H1 (cell line): Measurements from ENCODE around the gene KCNC2. TPM values are rescaled to one million over a fixed set of nuclear protein-coding genes. Genes with fewer than 3 reads are reported as not detected.

ENCODE experiments used
- CTCF ChIA-PET: fragments of 300-600 bp; sonication (Branson Sonifier 250); formaldehyde crosslinking; loops from one replicate; lab custom pipeline; 2021; ENCODE audit not compliant: partially characterized antibody; lab: Charles Lee
- POLR2A ChIA-PET: fragments of 300-600 bp; sonication (Branson Sonifier 250); formaldehyde crosslinking; loops from one replicate; lab custom pipeline; 2021; ENCODE audit warnings: inconsistent platforms; ENCODE audit not compliant: partially characterized antibody; lab: Charles Lee
- DNase-seq, 2 experiments: peaks; one replicate each; pipeline versions ENCODE4 v3.0.0 to v3.0.0-alpha.2; 2010 to 2022; ENCODE audit warnings: low spot score in 2 of 2, low read depth in 1 of 2, mixed read lengths in 1 of 2
- FAIRE-seq: peaks from 2 replicates; lab custom pipeline; 2011; peaks lifted over from hg19 to GRCh38; lab: Jason Lieb, UNC
- H2AFZ ChIP-seq: 2 replicates; pipeline ENCODE4 v1.8.1; 2012; ENCODE audit warnings: low read length, inconsistent platforms
- H2AK5ac ChIP-seq: 2 replicates; pipeline ENCODE4 v1.6.1; 2013; ENCODE audit warnings: low read depth, low read length
- H2BK120ac ChIP-seq: replicated peaks from 2 replicates; pipeline ENCODE3; 2013; ENCODE audit warnings: low read depth, low read length, inconsistent platforms
- H2BK12ac ChIP-seq: 2 replicates; pipeline ENCODE4 v1.6.1; 2013; ENCODE audit warnings: low read depth, low read length
- H2BK15ac ChIP-seq: 2 replicates; pipeline ENCODE4 v1.6.1; 2013; ENCODE audit warnings: low read length
- H2BK20ac ChIP-seq: 2 replicates; pipeline ENCODE4 v1.6.1; 2013; ENCODE audit warnings: low read length
- H2BK5ac ChIP-seq: 2 replicates; pipeline ENCODE4 v1.6.1; 2013; ENCODE audit warnings: low read depth, low read length
- H3K14ac ChIP-seq: 2 replicates; pipeline ENCODE4 v1.6.1; 2013; ENCODE audit warnings: inconsistent platforms; ENCODE audit not compliant: insufficient read length
- H3K18ac ChIP-seq: 2 replicates; pipeline ENCODE4 v1.6.1; 2013; ENCODE audit warnings: low read length; ENCODE audit errors: extremely low read depth
- H3K23ac ChIP-seq: 2 replicates; pipeline ENCODE4 v1.6.1; 2013; ENCODE audit warnings: inconsistent platforms; ENCODE audit not compliant: insufficient read length
- H3K23me2 ChIP-seq: 2 replicates; pipeline ENCODE4 v1.6.1; 2013; ENCODE audit warnings: low read depth, low read length
- H3K27ac ChIP-seq: 2 replicates; pipeline ENCODE4 v1.6.1; 2011; ENCODE audit warnings: low read depth, low read length, inconsistent platforms
- H3K27me3 ChIP-seq, 4 experiments: replicated peaks in 1 of 4; 1 replicate in 1 of 4; 2 replicates in 3 of 4; pipeline versions ENCODE4 v1.6.1 to v1.8.1; 2011 to 2013; ENCODE audit warnings: low read length in 3 of 4, mild to moderate bottlenecking in 3 of 4, inconsistent platforms in 2 of 4, mixed read lengths in 2 of 4, moderate library complexity in 1 of 4; ENCODE audit not compliant: control insufficient read depth in 3 of 4, insufficient read depth in 3 of 4; ENCODE audit errors: extremely low read depth in 1 of 4
- H3K36me3 ChIP-seq, 4 experiments: 2 replicates each; pipeline versions ENCODE4 v1.6.1 to v1.8.1; 2011 to 2013; ENCODE audit warnings: mild to moderate bottlenecking in 4 of 4, low read length in 3 of 4, moderate library complexity in 2 of 4, control low read depth in 1 of 4, inconsistent platforms in 1 of 4; ENCODE audit not compliant: insufficient read depth in 4 of 4, control insufficient read depth in 2 of 4
- H3K4ac ChIP-seq: replicated peaks from 2 replicates; pipeline ENCODE3; 2013; ENCODE audit warnings: low read length, low read depth, mixed read lengths, inconsistent platforms; ENCODE audit not compliant: insufficient read length
- H3K4me1 ChIP-seq, 4 experiments: replicated peaks in 1 of 4; 1 replicate in 1 of 4; 2 replicates in 3 of 4; pipeline versions ENCODE4 v1.6.1 to v1.8.1; 2011 to 2013; ENCODE audit warnings: low read length in 3 of 4, inconsistent platforms in 2 of 4, mixed read lengths in 1 of 4; ENCODE audit not compliant: insufficient read depth in 4 of 4, control insufficient read depth in 3 of 4
- H3K4me2 ChIP-seq, 2 experiments: 2 replicates each; pipeline versions ENCODE4 v1.6.1 to v1.8.1; 2011 to 2013; ENCODE audit warnings: low read depth in 2 of 2, low read length in 2 of 2, control low read depth in 1 of 2, inconsistent platforms in 1 of 2, mild to moderate bottlenecking in 1 of 2; ENCODE audit not compliant: insufficient read depth in 1 of 2
- H3K4me3 ChIP-seq, 4 experiments: fragments of 200-600, 300-600 bp in 1 of 4; sonication (generic), shearing (Covaris generic), sonication (Bioruptor Twin) in 1 of 4; 2 replicates each; pipeline versions ENCODE4 v1.5.1 to v1.8.1; 2011 to 2016; ENCODE audit warnings: low read length in 4 of 4, low read depth in 3 of 4, control low read depth in 2 of 4, inconsistent platforms in 2 of 4, mild to moderate bottlenecking in 2 of 4, mixed read lengths in 1 of 4, moderate library complexity in 1 of 4; ENCODE audit not compliant: insufficient read depth in 2 of 4; ENCODE audit errors: extremely low read depth in 1 of 4
- H3K56ac ChIP-seq: replicated peaks from 2 replicates; pipeline ENCODE3; 2013; ENCODE audit warnings: low read depth, mild to moderate bottlenecking, mixed read lengths, low read length, inconsistent platforms; ENCODE audit not compliant: insufficient read length
- H3K79me1 ChIP-seq: 2 replicates; pipeline ENCODE4 v1.6.1; 2013; ENCODE audit warnings: low read depth, low read length, control low read depth
- H3K79me2 ChIP-seq, 2 experiments: 2 replicates each; pipeline versions ENCODE4 v1.6.1 to v1.8.1; 2012 to 2013; ENCODE audit warnings: low read length in 2 of 2, mild to moderate bottlenecking in 2 of 2, inconsistent platforms in 1 of 2; ENCODE audit not compliant: insufficient read depth in 2 of 2, control insufficient read depth in 1 of 2
- H3K9ac ChIP-seq, 4 experiments: replicated peaks in 1 of 4; 1 replicate in 1 of 4; 2 replicates in 3 of 4; pipeline versions ENCODE4 v1.6.1 to v1.8.1; 2011 to 2013; ENCODE audit warnings: low read depth in 3 of 4, low read length in 3 of 4, control low read depth in 2 of 4, mild to moderate bottlenecking in 2 of 4, moderate library complexity in 2 of 4, inconsistent platforms in 1 of 4; ENCODE audit errors: extremely low read depth in 1 of 4
- H3K9me3 ChIP-seq, 2 experiments: 2 replicates each; pipeline versions ENCODE4 v1.6.1 to v1.8.1; 2012 to 2013; ENCODE audit warnings: mild to moderate bottlenecking in 2 of 2, moderate library complexity in 2 of 2, control low read depth in 1 of 2, inconsistent platforms in 1 of 2, low read depth in 1 of 2, low read length in 1 of 2, mixed read lengths in 1 of 2; ENCODE audit not compliant: insufficient read depth in 2 of 2
- H4K20me1 ChIP-seq, 2 experiments: replicated peaks in 1 of 2; 2 replicates each; pipeline versions ENCODE3 to v1.8.1; 2011 to 2013; ENCODE audit warnings: inconsistent platforms in 2 of 2, low read length in 2 of 2, mild to moderate bottlenecking in 1 of 2; ENCODE audit not compliant: insufficient read depth in 2 of 2, control insufficient read depth in 1 of 2
- H4K5ac ChIP-seq: 2 replicates; pipeline ENCODE4 v1.6.1; 2013; ENCODE audit warnings: low read length, low read depth, mixed read lengths, inconsistent platforms; ENCODE audit not compliant: insufficient read length
- H4K8ac ChIP-seq: 2 replicates; pipeline ENCODE4 v1.8.0; 2013; ENCODE audit warnings: mild to moderate bottlenecking, moderate library complexity, low read length, inconsistent platforms; ENCODE audit not compliant: insufficient read depth; ENCODE audit errors: extremely low read depth
- H4K91ac ChIP-seq: replicated peaks from 2 replicates; pipeline ENCODE3; 2013; ENCODE audit warnings: low read length, mixed read lengths, inconsistent platforms; ENCODE audit not compliant: insufficient read length
- CBX8 ChIP-seq: fragments of 300-800, 300-1000 bp; sonication (generic); IDR thresholded peaks from 2 replicates; pipeline ENCODE4 v1.7.1; 2016; ENCODE audit warnings: low read depth, low read length, borderline replicate concordance
- CEBPB ChIP-seq: IDR thresholded peaks from 2 replicates; pipeline ENCODE4 v1.6.1; 2012; ENCODE audit warnings: low read depth, low read length
- CTBP2 ChIP-seq: IDR thresholded peaks from 2 replicates; pipeline ENCODE4 v1.7.0; 2011; ENCODE audit warnings: borderline replicate concordance, mild to moderate bottlenecking, moderate library complexity, mixed read lengths, low read length; ENCODE audit not compliant: insufficient read depth, insufficient read length
- CTCF ChIP-seq, 3 experiments: IDR thresholded peaks; 1 replicate in 2 of 3; 2 replicates in 1 of 3; pipeline versions ENCODE4 v1.5.1 to v1.6.1; 2011; ENCODE audit warnings: low read length in 3 of 3, mild to moderate bottlenecking in 3 of 3, inconsistent platforms in 2 of 3, low read depth in 1 of 3, moderate library complexity in 1 of 3; ENCODE audit not compliant: insufficient read depth in 1 of 3; ENCODE audit errors: control extremely low read depth in 1 of 3
- FOSL1 ChIP-seq: IDR thresholded peaks from 2 replicates; pipeline ENCODE4 v1.6.1; 2011; ENCODE audit warnings: mild to moderate bottlenecking, low read depth, low read length, moderate library complexity; ENCODE audit not compliant: insufficient read depth
- KDM4A ChIP-seq: IDR thresholded peaks from one replicate; pipeline ENCODE4 v1.7.1; 2012; ENCODE audit warnings: low read depth, mild to moderate bottlenecking, moderate library complexity, low read length, inconsistent platforms; ENCODE audit not compliant: severe bottlenecking
- NRF1 ChIP-seq: IDR thresholded peaks from 2 replicates; pipeline ENCODE4 v1.6.1; 2011; ENCODE audit warnings: mild to moderate bottlenecking, low read depth, low read length, improper control_type of control experiment
- PHF8 ChIP-seq: fragments of 200-600 bp; sonication (generic); conservative IDR thresholded peaks from 2 replicates; pipeline ENCODE4 v1.7.1; 2012; ENCODE audit warnings: low read depth, mild to moderate bottlenecking, inconsistent platforms, low read length, moderate library complexity
- POU5F1 ChIP-seq: IDR thresholded peaks from 2 replicates; pipeline ENCODE4 v1.6.1; 2011; ENCODE audit warnings: low read depth, mild to moderate bottlenecking, low read length, moderate library complexity
- SIX5 ChIP-seq: IDR thresholded peaks from 2 replicates; pipeline ENCODE4 v1.6.1; 2011; ENCODE audit warnings: mild to moderate bottlenecking, low read depth, low read length
- SP4 ChIP-seq: IDR thresholded peaks from 2 replicates; pipeline ENCODE4 v1.6.1; 2012; ENCODE audit warnings: low read length, inconsistent platforms
- SRF ChIP-seq: IDR thresholded peaks from 2 replicates; pipeline ENCODE4 v1.6.1; 2011; ENCODE audit warnings: mild to moderate bottlenecking, low read depth, low read length, moderate library complexity
- TAF7 ChIP-seq: optimal IDR thresholded peaks from 2 replicates; pipeline ENCODE3; 2011; ENCODE audit warnings: low read depth, mild to moderate bottlenecking, inconsistent platforms, low read length, moderate library complexity, borderline replicate concordance
- polyA plus RNA-seq, 7 experiments: library from polyadenylated mRNA; depleted of rRNA in 3 of 7; stranded (reverse) in 5 of 7; unstranded in 2 of 7; fragments of >200 nt in 5 of 7; fragments of 200-250 nt in 2 of 7; gene quantifications; 1 replicate in 5 of 7; 2 replicates in 1 of 7; 4 replicates in 1 of 7; pipeline versions ENCODE4 v1.2.1 to v1.2.3, GENCODE V29; 2011 to 2013; ENCODE audit warnings: missing spikeins in 2 of 7, mixed read lengths in 2 of 7
- total RNA-seq: library from RNA; stranded (reverse); fragmentation: NEBNext Ultra II Directional; extraction: Animal tissue kit (Norgen Biotek cat#: 25700); gene quantifications from 2 replicates; pipeline ENCODE4 v1.2.1, GENCODE V29; 2021

Gene KCNC2
- total and polyA plus RNA-seq, 2 of the 8 experiments (the other 6 are each of a cell fraction or from before 2014, with no cell fraction given) = 0.03 TPM; not detected in 1

DNA sequence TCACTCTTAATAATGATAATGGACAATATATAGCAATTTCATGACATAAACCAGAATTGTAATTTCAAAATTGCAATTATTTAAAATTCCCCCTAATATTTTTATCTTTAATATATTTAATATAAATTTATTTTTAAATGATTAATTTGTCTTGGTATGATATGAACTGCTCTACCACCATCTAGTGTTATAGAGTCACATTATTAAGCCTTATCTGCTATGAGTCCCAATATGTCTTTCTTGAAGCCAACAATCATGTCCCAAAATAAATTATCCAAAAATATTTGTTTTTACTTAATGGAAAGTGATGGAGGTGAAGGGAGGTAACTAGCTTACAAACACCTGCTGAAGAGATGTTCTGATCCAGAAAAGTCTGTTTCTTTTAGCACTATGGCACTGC lies 151.4 kb downstream of the KCNC2 start:
- DNase-seq = no peak
- H3K4me1 ChIP-seq = no peaks in the 10 kb centered on the region
- H2AK5ac ChIP-seq = no peak overlapping the region
- H3K9ac ChIP-seq = no peak overlapping the region
- no peak overlapping the region for H3K4me2 ChIP-seq
- no peaks in the 10 kb centered on the region for H3K79me2 ChIP-seq
- no peaks in the 10 kb centered on the region for H3K27me3 ChIP-seq
- no peak overlapping the region for H3K4me3 ChIP-seq
- no peak overlapping the region for H3K56ac ChIP-seq
- POLR2A ChIA-PET = no interaction called here
- H2AFZ ChIP-seq = no peak overlapping the region
- H2BK5ac ChIP-seq = no peak overlapping the region
- H2BK20ac ChIP-seq = no peak overlapping the region
- no peak overlapping the region for H2BK12ac ChIP-seq
- H2BK120ac ChIP-seq = no peak overlapping the region
- H3K14ac ChIP-seq = no peak overlapping the region
- no peaks in the 10 kb centered on the region for H3K9me3 ChIP-seq
- H2BK15ac ChIP-seq = no peak overlapping the region
- H4K8ac ChIP-seq = no peak overlapping the region
- H4K91ac ChIP-seq = no peak overlapping the region
- H3K36me3 ChIP-seq = no peaks in the 10 kb centered on the region
- no peaks in the 10 kb centered on the region for H3K23me2 ChIP-seq
- no peak overlapping the region for H3K4ac ChIP-seq
- CTCF ChIA-PET = interaction anchor here (1.4 kb wide), 1 partner anchor 8 kb away, joined by 3 read pairs; no protein-coding TSS in a partner anchor
- FAIRE-seq = no peak
- H3K18ac ChIP-seq = no peak overlapping the region
- no peak overlapping the region for H3K23ac ChIP-seq
- no peak overlapping the region for H4K5ac ChIP-seq
- no peak overlapping the region for H3K27ac ChIP-seq
- H4K20me1 ChIP-seq = no peaks in the 10 kb centered on the region
- H3K79me1 ChIP-seq = no peaks in the 10 kb centered on the region
- TF ChIP-seq TAF7 = no peak
- no peak for TF ChIP-seq SP4
- no peak for TF ChIP-seq KDM4A
- no peak for TF ChIP-seq FOSL1
- TF ChIP-seq CEBPB = no peak
- no peak for TF ChIP-seq CBX8
- TF ChIP-seq SIX5 = no peak
- no peak for TF ChIP-seq PHF8
- no peak for TF ChIP-seq CTBP2
- TF ChIP-seq NRF1 = no peak
- TF ChIP-seq POU5F1 = no peak
- no peak for TF ChIP-seq SRF
- TF ChIP-seq CTCF (IDR thresholded peaks at IDR 0.05; ENCODE audit: control extremely low read depth in 1 of 3, insufficient read depth in 1 of 3, low read depth in 1 of 3, low read length in 3 of 3) = no peak
